ENCODE measurements around the gene CPED1.
A peak's percentile ranks its signal among the peaks of the same experiment; 100 is the strongest.
"Not testable (repeated sequence)": the region's sequence is repeated elsewhere in the genome, so short reads cannot be mapped to it uniquely, and the experiment has no call there.

The CPED1 gene

GRCh38 chr7:121061677-121062582 lies 73.4 kb downstream of the CPED1 start:
- TF ChIP-seq ZNF70 (CRISPR knock-in tag; IDR thresholded peaks at IDR 0.05) (no peak), TOX (CRISPR knock-in tag; IDR thresholded peaks at IDR 0.05; ENCODE audit: borderline replicate concordance) (no peak), ZFP30 (CRISPR knock-in tag; IDR thresholded peaks at IDR 0.05) (no peak), GLIS3 (CRISPR knock-in tag; IDR thresholded peaks at IDR 0.05) (no peak), ZNF8 (CRISPR knock-in tag; IDR thresholded peaks at IDR 0.05) (no peak)
- ATAC-seq, result no peak

- TF ChIP-seq ZFP3 (CRISPR knock-in tag; IDR thresholded peaks at IDR 0.05) (no peak), SNAI2 (CRISPR knock-in tag; IDR thresholded peaks at IDR 0.05) (no peak), OSR1 (CRISPR knock-in tag; IDR thresholded peaks at IDR 0.05) (no peak), RARB (CRISPR knock-in tag; IDR thresholded peaks at IDR 0.05) (no peak), ZC3H10 (CRISPR knock-in tag; IDR thresholded peaks at IDR 0.05) (no peak), GLIS3 (CRISPR knock-in tag; IDR thresholded peaks at IDR 0.05) (no peak), ARNTL (CRISPR knock-in tag; IDR thresholded peaks at IDR 0.05; ENCODE audit: borderline replicate concordance, low read depth) (no peak), ZNF565 (CRISPR knock-in tag; conservative IDR thresholded peaks at IDR 0.05; ENCODE audit: low read depth) (no peak), TCF4 (CRISPR knock-in tag; IDR thresholded peaks at IDR 0.05; ENCODE audit: borderline replicate concordance) (no peak), ZFP30 (CRISPR knock-in tag; IDR thresholded peaks at IDR 0.05) (no peak), TSHZ2 (CRISPR knock-in tag; IDR thresholded peaks at IDR 0.05) (no peak), POU6F1 (CRISPR knock-in tag; IDR thresholded peaks at IDR 0.05; ENCODE audit: borderline replicate concordance, low read depth) (no peak), ZNF70 (CRISPR knock-in tag; IDR thresholded peaks at IDR 0.05) (no peak)
- TF ChIP-seq, protein P1, sequence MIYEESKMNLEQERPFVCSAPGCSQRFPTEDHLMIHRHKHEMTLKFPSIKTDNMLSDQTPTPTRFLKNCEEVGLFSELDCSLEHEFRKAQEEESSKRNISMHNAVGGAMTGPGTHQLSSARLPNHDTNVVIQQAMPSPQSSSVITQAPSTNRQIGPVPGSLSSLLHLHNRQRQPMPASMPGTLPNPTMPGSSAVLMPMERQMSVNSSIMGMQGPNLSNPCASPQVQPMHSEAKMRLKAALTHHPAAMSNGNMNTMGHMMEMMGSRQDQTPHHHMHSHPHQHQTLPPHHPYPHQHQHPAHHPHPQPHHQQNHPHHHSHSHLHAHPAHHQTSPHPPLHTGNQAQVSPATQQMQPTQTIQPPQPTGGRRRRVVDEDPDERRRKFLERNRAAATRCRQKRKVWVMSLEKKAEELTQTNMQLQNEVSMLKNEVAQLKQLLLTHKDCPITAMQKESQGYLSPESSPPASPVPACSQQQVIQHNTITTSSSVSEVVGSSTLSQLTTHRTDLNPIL (CRISPR knock-in tag; IDR thresholded peaks at IDR 0.05; ENCODE audit: low read depth), result no peak
- no peak for ATAC-seq
These were observed 74.3 kb downstream of the CPED1 start for GRCh38 chr7:121062671-121063279.

- not testable (repeated sequence) for ATAC-seq
These were observed 79.2 kb downstream of the CPED1 start for GRCh38 chr7:121067717-121068116.

GRCh38 chr7:121069346-121070100 lies 81.0 kb downstream of the CPED1 start:
- TF ChIP-seq ZNF565 (CRISPR knock-in tag; conservative IDR thresholded peaks at IDR 0.05; ENCODE audit: low read depth), result no peak
- no peak for TF ChIP-seq SNAI2 (CRISPR knock-in tag; IDR thresholded peaks at IDR 0.05)
- no peak for TF ChIP-seq ARNTL (CRISPR knock-in tag; IDR thresholded peaks at IDR 0.05; ENCODE audit: borderline replicate concordance, low read depth)
- no peak for TF ChIP-seq ZNF70 (CRISPR knock-in tag; IDR thresholded peaks at IDR 0.05)
- no peak for TF ChIP-seq PATZ1 (CRISPR knock-in tag; IDR thresholded peaks at IDR 0.05; ENCODE audit: borderline replicate concordance)
- no peak for TF ChIP-seq CSDC2 (CRISPR knock-in tag; IDR thresholded peaks at IDR 0.05)
- peak; percentile 61; the same call in 2 of the 3 replicates for ATAC-seq

Data from SK-N-SH treated with all-trans-retinoic acid at 6 μM for 48 hours (cell line).